OCI-LY7 (cell line): Measurements from ENCODE around the gene PRAC2. TPM values are rescaled to one million over a fixed set of nuclear protein-coding genes. Genes with fewer than 3 reads are reported as not detected.

ENCODE experiments used
- BruUV-seq: library from RNA; stranded (reverse); fragments of 400-500 nt; replicated peaks from 2 replicates; lab custom pipeline; 2021; lab: Mats Ljungman, UMichigan
- CTCF ChIA-PET: fragments of 300-600 bp; sonication (Branson Sonifier 250); formaldehyde crosslinking; loops from one replicate; lab custom pipeline; 2022; ENCODE audit warnings: antibody characterized with exemption; ENCODE audit not compliant: unreplicated experiment; lab: Charles Lee
- POLR2A ChIA-PET: fragments of 300-600 bp; sonication (Branson Sonifier 250); formaldehyde crosslinking; loops from one replicate; lab custom pipeline; 2022; ENCODE audit warnings: antibody characterized with exemption; lab: Charles Lee
- DNase-seq: peaks from one replicate; pipeline ENCODE4 v3.0.0-alpha.2; 2015; ENCODE audit warnings: low spot score
- H2AFZ ChIP-seq: fragments of 200-600 bp; sonication (generic), shearing (Covaris generic); 2 replicates; pipeline ENCODE4 v1.6.1; 2014; ENCODE audit warnings: mild to moderate bottlenecking, antibody characterized with exemption, low read length, moderate library complexity
- H3K27ac ChIP-seq: fragments of 200-600 bp; sonication (generic); 2 replicates; pipeline ENCODE4 v1.5.1; 2014; ENCODE audit warnings: mixed run types, low read depth, mild to moderate bottlenecking, moderate library complexity, low read length, inconsistent platforms; ENCODE audit not compliant: poor library complexity, severe bottlenecking
- H3K36me3 ChIP-seq: fragments of 200-600 bp; sonication (generic); 2 replicates; pipeline ENCODE4 v1.6.1; 2014; ENCODE audit warnings: mild to moderate bottlenecking, antibody characterized with exemption, low read length, moderate library complexity, mixed read lengths; ENCODE audit not compliant: insufficient read depth
- H3K4me1 ChIP-seq: fragments of 200-600 bp; sonication (generic); 2 replicates; pipeline ENCODE4 v1.5.1; 2014; ENCODE audit warnings: mild to moderate bottlenecking, low read length; ENCODE audit not compliant: insufficient read depth, poor library complexity, severe bottlenecking
- H3K4me2 ChIP-seq: fragments of 200-600 bp; sonication (generic); 2 replicates; pipeline ENCODE4 v1.6.1; 2014; ENCODE audit warnings: mild to moderate bottlenecking, low read length
- H3K4me3 ChIP-seq: fragments of 200-600 bp; sonication (generic); 2 replicates; pipeline ENCODE4 v1.5.1; 2014; ENCODE audit warnings: mild to moderate bottlenecking, low read depth, low read length; ENCODE audit not compliant: poor library complexity, severe bottlenecking
- H3K79me2 ChIP-seq: fragments of 200-600 bp; sonication (generic); 2 replicates; pipeline ENCODE4 v1.6.1; 2016; ENCODE audit warnings: low read depth, mild to moderate bottlenecking, low read length, moderate library complexity, mixed read lengths; ENCODE audit not compliant: insufficient read depth
- H3K9me2 ChIP-seq: fragments of 200-600 bp; sonication (generic); 2 replicates; pipeline ENCODE4 v1.6.1; 2016; ENCODE audit warnings: mild to moderate bottlenecking, low read length, mixed read lengths; ENCODE audit not compliant: insufficient read depth
- H3K9me3 ChIP-seq: fragments of 200-600 bp; sonication (generic); 2 replicates; pipeline ENCODE4 v1.6.1; 2014; ENCODE audit warnings: mild to moderate bottlenecking, mixed run types, low read length, mixed read lengths
- H4K20me1 ChIP-seq: fragments of 200-600 bp; sonication (generic); 2 replicates; pipeline ENCODE4 v1.6.1; 2014; ENCODE audit warnings: mild to moderate bottlenecking, antibody characterized with exemption, low read length, moderate library complexity, mixed read lengths; ENCODE audit not compliant: insufficient read depth
- EZH2phosphoT487 ChIP-seq: fragments of 200-600 bp; sonication (generic); IDR thresholded peaks from 2 replicates; pipeline ENCODE4 v1.6.1; 2018; ENCODE audit warnings: low read depth, borderline replicate concordance, mild to moderate bottlenecking, mixed run types, antibody characterized with exemption, low read length, moderate library complexity, mixed read lengths
- intact Hi-C: fragments of 100-400 bp; cut with micrococcal nuclease; formaldehyde crosslinking; loops from one replicate; pipeline ENCODE4 v1.10.0; 2022; ENCODE audit not compliant: unreplicated experiment
- total RNA-seq, 2 experiments: library from RNA; depleted of rRNA in 1 of 2; stranded (reverse); fragments of >200 nt in 1 of 2; shearing (Covaris generic) in 1 of 2; gene quantifications; 2 replicates each; pipeline ENCODE4 v1.2.3, GENCODE V29; 2014 to 2022
- TF ChIP-seq, protein P1 (sequence below): fragments of 200-600 bp; sonication (generic); conservative IDR thresholded peaks from 2 replicates; pipeline ENCODE4 v1.5.1; 2014; ENCODE audit warnings: mild to moderate bottlenecking, antibody characterized with exemption, low read length, moderate library complexity, mixed read lengths

The PRAC2 gene
- total RNA-seq, 2 experiments from 2014 or later, result not detected

GRCh38 chr17:48734333-48735061, 11.5 kb downstream of the PRAC2 start:
- ChIA-PET POLR2A (interaction anchor here (0.6 kb wide), 1 partner anchor 100 kb away, joined by 3 read pairs; no protein-coding TSS in a partner anchor), CTCF (no interaction called here)
- no peaks in the 10 kb centered on the region for H3K4me1 ChIP-seq
- TF ChIP-seq, protein P1, sequence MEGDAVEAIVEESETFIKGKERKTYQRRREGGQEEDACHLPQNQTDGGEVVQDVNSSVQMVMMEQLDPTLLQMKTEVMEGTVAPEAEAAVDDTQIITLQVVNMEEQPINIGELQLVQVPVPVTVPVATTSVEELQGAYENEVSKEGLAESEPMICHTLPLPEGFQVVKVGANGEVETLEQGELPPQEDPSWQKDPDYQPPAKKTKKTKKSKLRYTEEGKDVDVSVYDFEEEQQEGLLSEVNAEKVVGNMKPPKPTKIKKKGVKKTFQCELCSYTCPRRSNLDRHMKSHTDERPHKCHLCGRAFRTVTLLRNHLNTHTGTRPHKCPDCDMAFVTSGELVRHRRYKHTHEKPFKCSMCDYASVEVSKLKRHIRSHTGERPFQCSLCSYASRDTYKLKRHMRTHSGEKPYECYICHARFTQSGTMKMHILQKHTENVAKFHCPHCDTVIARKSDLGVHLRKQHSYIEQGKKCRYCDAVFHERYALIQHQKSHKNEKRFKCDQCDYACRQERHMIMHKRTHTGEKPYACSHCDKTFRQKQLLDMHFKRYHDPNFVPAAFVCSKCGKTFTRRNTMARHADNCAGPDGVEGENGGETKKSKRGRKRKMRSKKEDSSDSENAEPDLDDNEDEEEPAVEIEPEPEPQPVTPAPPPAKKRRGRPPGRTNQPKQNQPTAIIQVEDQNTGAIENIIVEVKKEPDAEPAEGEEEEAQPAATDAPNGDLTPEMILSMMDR, result no peak
- TF ChIP-seq EZH2phosphoT487, result no peak
- intact Hi-C loops, result no loop called here
- H3K27ac ChIP-seq, result no peak overlapping the region
- DNase-seq, result no peak
- no peaks in the 10 kb centered on the region for H4K20me1 ChIP-seq
- no peak overlapping the region for H2AFZ ChIP-seq
- H3K4me3 ChIP-seq, result no peak overlapping the region
- no peaks in the 10 kb centered on the region for H3K9me2 ChIP-seq
- H3K9me3 ChIP-seq, result no peaks in the 10 kb centered on the region
- H3K79me2 ChIP-seq, result no peaks in the 10 kb centered on the region
- no TSS peak for BruUV-seq
- H3K4me2 ChIP-seq, result no peak overlapping the region
- H3K36me3 ChIP-seq, result no peaks in the 10 kb centered on the region

GRCh38 chr17:48735062-48735351, 12.0 kb downstream of the PRAC2 start:
- no peak overlapping the region for H3K27ac ChIP-seq
- H3K4me3 ChIP-seq, result no peak overlapping the region
- BruUV-seq, result no TSS peak
- intact Hi-C loops, result no loop called here
- TF ChIP-seq, protein P1, result no peak
- no peak for TF ChIP-seq EZH2phosphoT487
- ChIA-PET POLR2A (interaction anchor here (0.6 kb wide), 1 partner anchor 99 kb away, joined by 3 read pairs; no protein-coding TSS in a partner anchor), CTCF (no interaction called here)
- H2AFZ ChIP-seq, result no peak overlapping the region
- H3K9me3 ChIP-seq, result no peaks in the 10 kb centered on the region
- H3K4me2 ChIP-seq, result no peak overlapping the region
- DNase-seq, result no peak
- no peaks in the 10 kb centered on the region for H4K20me1 ChIP-seq
- no peaks in the 10 kb centered on the region for H3K79me2 ChIP-seq
- H3K4me1 ChIP-seq, result no peaks in the 10 kb centered on the region
- H3K36me3 ChIP-seq, result no peaks in the 10 kb centered on the region
- H3K9me2 ChIP-seq, result no peaks in the 10 kb centered on the region
